WTC11 (cell line): ENCODE results near the gene HPSE.
"Not testable (repeated sequence)": the region's sequence is repeated elsewhere in the genome, so short reads cannot be mapped to it uniquely, and the experiment has no call there.

ENCODE experiments used
- ATF1 ChIP-seq: sonication (generic); formaldehyde crosslinking; IDR thresholded peaks from 2 replicates; pipeline ENCODE4 v1.8.1; 2023; ENCODE audit warnings: mild to moderate bottlenecking, moderate library complexity, missing genetic modification reagents
- CTCF ChIP-seq: fragments of 200-600 bp; IDR thresholded peaks from 2 replicates; pipeline ENCODE4 v1.8.0; 2022; ENCODE audit warnings: antibody characterized with exemption
- E2F5 ChIP-seq: sonication (generic); formaldehyde crosslinking; IDR thresholded peaks from 2 replicates; pipeline ENCODE4 v1.8.1; 2022; ENCODE audit warnings: mild to moderate bottlenecking, moderate library complexity, missing genetic modification reagents
- HMGXB4 ChIP-seq: sonication (generic); formaldehyde crosslinking; IDR thresholded peaks from 2 replicates; pipeline ENCODE4 v1.8.1; 2023; ENCODE audit warnings: mild to moderate bottlenecking, moderate library complexity, missing genetic modification reagents
- JUN ChIP-seq: sonication (generic); formaldehyde crosslinking; IDR thresholded peaks from 2 replicates; pipeline ENCODE4 v1.8.0; 2023; ENCODE audit warnings: mild to moderate bottlenecking, missing genetic modification reagents
- KAT7 ChIP-seq: sonication (generic); formaldehyde crosslinking; IDR thresholded peaks from 2 replicates; pipeline ENCODE4 v1.8.1; 2023; ENCODE audit warnings: missing genetic modification reagents, mild to moderate bottlenecking, borderline replicate concordance
- MAX ChIP-seq: sonication (generic); formaldehyde crosslinking; IDR thresholded peaks from 2 replicates; pipeline ENCODE4 v1.8.0; 2022; ENCODE audit warnings: mild to moderate bottlenecking, missing genetic modification reagents
- USF2 ChIP-seq: sonication (generic); formaldehyde crosslinking; IDR thresholded peaks from 2 replicates; pipeline ENCODE4 v1.8.1; 2023; ENCODE audit warnings: mild to moderate bottlenecking, missing genetic modification reagents, moderate library complexity
- ZNF232 ChIP-seq: sonication (generic); formaldehyde crosslinking; IDR thresholded peaks from 2 replicates; pipeline ENCODE4 v1.8.0; 2022; ENCODE audit warnings: mild to moderate bottlenecking, missing genetic modification reagents
- ZSCAN18 ChIP-seq: fragments of 250-450 bp; sonication (Bioruptor Pico); IDR thresholded peaks from 2 replicates; pipeline ENCODE4 v2.1.2; 2022; ENCODE audit warnings: mild to moderate bottlenecking, moderate library complexity

GRCh38 chr4:83288381-83288780 is 46.3 kb downstream of the HPSE start:
- TF ChIP-seq CTCF; ZSCAN18 (CRISPR knock-in tag); E2F5 (CRISPR knock-in tag); KAT7 (CRISPR knock-in tag); ATF1; USF2; MAX; JUN (CRISPR knock-in tag); ZNF232 (CRISPR knock-in tag); HMGXB4 (CRISPR knock-in tag): not testable (repeated sequence)
